B cell (primary cell): ENCODE results near the gene TEFM. TPM values are rescaled to one million over a fixed set of nuclear protein-coding genes. Genes with fewer than 3 reads are reported as not detected.

Experiments used
- ATAC-seq: fragments of 200-7000 bp; cut with Tn5 transposase; one replicate; pipeline ENCODE4 v1.10.0; 2021; ENCODE audit warnings: low read depth, mild to moderate bottlenecking, moderate number of reproducible peaks, moderate library complexity
- CTCF ChIA-PET: fragments of 350-600 bp; sonication (Branson Sonifier 250); formaldehyde crosslinking; loops from one replicate; lab custom pipeline; 2021; ENCODE audit warnings: antibody characterized with exemption, inconsistent platforms; lab: Charles Lee
- POLR2A ChIA-PET: fragments of 350-600 bp; sonication (Branson Sonifier 250); formaldehyde crosslinking; loops from one replicate; lab custom pipeline; 2021; ENCODE audit warnings: antibody characterized with exemption; lab: Charles Lee
- DNase-seq: peaks from one replicate; pipeline ENCODE4 v3.0.0; 2013
- H2AFZ ChIP-seq: 2 replicates; pipeline ENCODE4 v1.6.1; 2012; ENCODE audit warnings: mild to moderate bottlenecking, low read depth, low read length; ENCODE audit not compliant: insufficient read depth, poor library complexity, severe bottlenecking
- H3K27ac ChIP-seq, 2 donors: 1 replicate in 1 of 2; 2 replicates in 1 of 2; pipeline ENCODE4 v1.5.1; 2012 to 2013; ENCODE audit warnings: low read length in 2 of 2, mild to moderate bottlenecking in 2 of 2, moderate library complexity in 1 of 2
- H3K27me3 ChIP-seq, 4 experiments: fragments of 200-600 bp in 1 of 4; sonication (generic) in 1 of 4; replicated peaks in 1 of 4; 1 replicate in 2 of 4; 2 replicates in 2 of 4; pipeline versions ENCODE4 v1.6.1 to v1.7.0; 2013 to 2016; ENCODE audit warnings: low read length in 3 of 4, mild to moderate bottlenecking in 2 of 4, mixed read lengths in 1 of 4, moderate library complexity in 1 of 4; ENCODE audit not compliant: insufficient read depth in 4 of 4, control insufficient read depth in 3 of 4; ENCODE audit errors: control extremely low read depth in 1 of 4
- H3K36me3 ChIP-seq, 2 experiments: replicated peaks in 1 of 2; 1 replicate in 1 of 2; 2 replicates in 1 of 2; pipeline versions ENCODE4 v1.6.1 to v1.7.1; 2013; ENCODE audit warnings: low read length in 1 of 2; ENCODE audit not compliant: insufficient read depth in 2 of 2, control insufficient read depth in 1 of 2; ENCODE audit errors: control extremely low read depth in 1 of 2, extremely low read depth in 1 of 2
- H3K4me1 ChIP-seq, 2 donors: fragments of 200-600 bp in 1 of 2; sonication (generic) in 1 of 2; 1 replicate in 1 of 2; 2 replicates in 1 of 2; pipeline versions ENCODE4 v1.5.1 to v1.6.1; 2013 to 2017; ENCODE audit warnings: low read length in 2 of 2; ENCODE audit not compliant: control insufficient read depth in 2 of 2, insufficient read depth in 2 of 2
- H3K4me2 ChIP-seq: replicated peaks from 2 replicates; pipeline ENCODE3; 2012; ENCODE audit warnings: mild to moderate bottlenecking, low read depth, low read length; ENCODE audit not compliant: poor library complexity, severe bottlenecking
- H3K4me3 ChIP-seq, 5 experiments: fragments of 200-600 bp in 1 of 5; sonication (generic) in 1 of 5; 1 replicate in 3 of 5; 2 replicates in 2 of 5; pipeline versions ENCODE4 v1.5.1 to v1.7.0; 2011 to 2016; ENCODE audit warnings: low read length in 4 of 5, mild to moderate bottlenecking in 4 of 5, low read depth in 2 of 5, control low read depth in 1 of 5, moderate library complexity in 1 of 5; ENCODE audit not compliant: insufficient read depth in 1 of 5; ENCODE audit errors: control extremely low read depth in 1 of 5, extremely low read depth in 1 of 5
- H3K79me2 ChIP-seq: fragments of 200-600 bp; sonication (generic); one replicate; pipeline ENCODE4 v1.6.0; 2016; ENCODE audit warnings: low read length; ENCODE audit not compliant: control insufficient read depth, insufficient read depth
- H3K9ac ChIP-seq: fragments of 200-600 bp; sonication (generic); 2 replicates; pipeline ENCODE4 v1.6.1; 2017; ENCODE audit warnings: mild to moderate bottlenecking, low read length, moderate library complexity
- H3K9me3 ChIP-seq, 3 donors: one replicate each; pipeline versions ENCODE4 v1.6.1 to v1.7.1; 2013; ENCODE audit warnings: low read length in 2 of 3; ENCODE audit not compliant: control insufficient read depth in 2 of 3, insufficient read depth in 1 of 3; ENCODE audit errors: control extremely low read depth in 1 of 3
- H4K20me1 ChIP-seq: 2 replicates; pipeline ENCODE4 v1.6.0; 2012; ENCODE audit warnings: mild to moderate bottlenecking, low read length; ENCODE audit not compliant: insufficient read depth, control insufficient read depth, poor library complexity, severe bottlenecking
- H3K27ac Mint-ChIP-seq: one replicate; pipeline ENCODE4 v1.8.0; 2021; ENCODE audit warnings: mixed read lengths
- H3K27me3 Mint-ChIP-seq: one replicate; pipeline ENCODE4 v1.8.0; 2021; ENCODE audit warnings: mixed read lengths
- H3K4me1 Mint-ChIP-seq: one replicate; pipeline ENCODE4 v1.8.0; 2021; ENCODE audit warnings: mixed read lengths
- H3K4me3 Mint-ChIP-seq: one replicate; pipeline ENCODE4 v1.8.0; 2021; ENCODE audit warnings: mixed read lengths
- H3K9me3 Mint-ChIP-seq: one replicate; pipeline ENCODE4 v1.8.0; 2022; ENCODE audit warnings: mixed read lengths; ENCODE audit not compliant: insufficient read depth
- CTCF ChIP-seq: fragments of 200-600 bp; IDR thresholded peaks from one replicate; pipeline ENCODE4 v1.8.0; 2022; ENCODE audit warnings: antibody characterized with exemption, mild to moderate bottlenecking
- EZH2 ChIP-seq: IDR thresholded peaks from 2 replicates; pipeline ENCODE4 v1.6.1; 2012; ENCODE audit warnings: borderline replicate concordance, low read depth, mild to moderate bottlenecking, moderate library complexity, low read length; ENCODE audit not compliant: insufficient read depth, poor library complexity, severe bottlenecking
- WGBS: methylation state at CpG from one replicate; pipeline ENCODE4 v1.1.5; 2013; ENCODE audit warnings: missing lambda C conversion rate; ENCODE audit not compliant: insufficient coverage; 5-methylcytosine and 5-hydroxymethylcytosine counted together
- intact Hi-C: fragments of 100-400 bp; cut with micrococcal nuclease; formaldehyde crosslinking; loops from one replicate; pipeline ENCODE4 v1.10.0; 2022
- polyA plus RNA-seq: library from polyadenylated mRNA; depleted of rRNA; stranded (reverse); fragments of >200 nt; gene quantifications from 2 replicates; pipeline ENCODE4 v1.2.3, GENCODE V29; 2012
- total RNA-seq, 2 donors: library from RNA; stranded (reverse); fragments of 120-200 nt in 1 of 2; gene quantifications; 1 replicate in 1 of 2; 2 replicates in 1 of 2; pipeline versions ENCODE4 v1.2.3 to v1.2.4, GENCODE V29; 2013 to 2022

TEFM gene
- total and polyA plus RNA-seq, 2 donors (not counting 1 experiment from before 2014, with no cell fraction given) = 8.8 to 27.8 TPM

GRCh38 chr17:30886187-30886586 lies 19.9 kb downstream of the TEFM start:
- WGBS = 93% methylated on average over 2 of the region's 5 CpGs

GRCh38 chr17:30869005-30869404 lies 37.0 kb downstream of the TEFM start:
- CTCF ChIA-PET = no interaction called here
- Histone ChIP-seq H3K79me2 (no peaks in the 10 kb centered on the region), H3K4me2 (no peak overlapping the region), H3K4me3 (no peak overlapping the region), H2AFZ (no peak overlapping the region), H3K36me3 (peaks cover 2 to 6% of the 10 kb centered on the region in 2 experiments), H3K9me3 (no peaks in the 10 kb centered on the region), H3K27me3 (no peaks in the 10 kb centered on the region), H3K9ac (no peak overlapping the region), H3K27ac (no peak overlapping the region), H3K4me1 (no peaks in the 10 kb centered on the region), H4K20me1 (no peaks in the 10 kb centered on the region)
- Mint-ChIP-seq H3K27ac (no peak overlapping the region), H3K4me3 (no peak overlapping the region), H3K4me1 (no peaks in the 10 kb centered on the region), H3K9me3 (no peaks in the 10 kb centered on the region), H3K27me3 (no peaks in the 10 kb centered on the region)
- ATAC-seq (no peak), DNase-seq (no peak)
- POLR2A ChIA-PET = no interaction called here
- TF ChIP-seq EZH2 = no peak
- intact Hi-C loops = no loop called here
- 100% methylated on average over 4 of the region's 6 CpGs for WGBS

More at GRCh38 chr17:30886187-30886586, 19.9 kb downstream of the TEFM start:
- Mint-ChIP-seq H3K27me3 (no peaks in the 10 kb centered on the region), H3K4me1 (no peaks in the 10 kb centered on the region), H3K4me3 (no peak overlapping the region), H3K9me3 (no peaks in the 10 kb centered on the region), H3K27ac (no peak overlapping the region)
- no peak for ATAC-seq
- Histone ChIP-seq H3K9me3 (no peaks in the 10 kb centered on the region), H2AFZ (no peak overlapping the region), H3K4me3 (no peak overlapping the region), H3K79me2 (no peaks in the 10 kb centered on the region), H3K4me1 (no peaks in the 10 kb centered on the region), H3K4me2 (no peak overlapping the region), H4K20me1 (no peaks in the 10 kb centered on the region), H3K27ac (no peak overlapping the region), H3K27me3 (no peaks in the 10 kb centered on the region), H3K9ac (no peak overlapping the region), H3K36me3 (no peaks in the 10 kb centered on the region)
- ChIA-PET POLR2A (no interaction called here), CTCF (interaction anchor here (1.0 kb wide), 1 partner anchor 10 kb away, joined by 3 read pairs; no protein-coding TSS in a partner anchor)
- TF ChIP-seq EZH2 (no peak), CTCF (no peak)
- intact Hi-C loops = no loop called here
- no peak for DNase-seq
